Lower leg skin (tissue), 4 donors: ENCODE data around the gene VSIG1. TPM values are rescaled to one million over a fixed set of nuclear protein-coding genes. Genes with fewer than 3 reads are reported as not detected.

Experiments
- DNase-seq, 2 donors: peaks; one replicate each; pipeline ENCODE4 v3.0.0-alpha.2; 2019; ENCODE audit warnings: low spot score in 2 of 2
- H3K4me3 ChIP-seq: fragments of 200-600 bp; sonication (generic); 2 replicates; pipeline ENCODE4 v1.5.1; 2017; ENCODE audit warnings: mild to moderate bottlenecking, low read depth; ENCODE audit not compliant: poor library complexity, severe bottlenecking
- CTCF ChIP-seq, 3 donors: fragments of 450-650 bp; IDR thresholded peaks; one replicate each; pipeline ENCODE4 v1.5.1; 2016; ENCODE audit warnings: antibody characterized with exemption in 3 of 3, mild to moderate bottlenecking in 3 of 3, moderate library complexity in 2 of 3
- POLR2A ChIP-seq, 2 donors: fragments of 450-650 bp; IDR thresholded peaks; one replicate each; pipeline ENCODE4 v1.6.1; 2016 to 2017; ENCODE audit warnings: antibody characterized with exemption in 2 of 2, mild to moderate bottlenecking in 1 of 2, moderate library complexity in 1 of 2
- WGBS, 2 donors: methylation state at CpG; one replicate each; pipeline ENCODE4 v1.1.5; 2018; 5-methylcytosine and 5-hydroxymethylcytosine counted together
- intact Hi-C: fragments of 100-400 bp; cut with DNase I; formaldehyde crosslinking; loops from one replicate; pipeline ENCODE4 v1.15.0; 2023; ENCODE audit warnings: low total_unique reads
- total RNA-seq, 4 donors: library from RNA; depleted of rRNA; stranded (reverse); fragments of >200 nt; gene quantifications; one replicate each; pipeline ENCODE4 v1.1.0, GENCODE V29; 2016

The VSIG1 gene
- total RNA-seq, 4 donors from 2014 or later: 1.2 to 1.6 TPM; not detected in 2

DNA sequence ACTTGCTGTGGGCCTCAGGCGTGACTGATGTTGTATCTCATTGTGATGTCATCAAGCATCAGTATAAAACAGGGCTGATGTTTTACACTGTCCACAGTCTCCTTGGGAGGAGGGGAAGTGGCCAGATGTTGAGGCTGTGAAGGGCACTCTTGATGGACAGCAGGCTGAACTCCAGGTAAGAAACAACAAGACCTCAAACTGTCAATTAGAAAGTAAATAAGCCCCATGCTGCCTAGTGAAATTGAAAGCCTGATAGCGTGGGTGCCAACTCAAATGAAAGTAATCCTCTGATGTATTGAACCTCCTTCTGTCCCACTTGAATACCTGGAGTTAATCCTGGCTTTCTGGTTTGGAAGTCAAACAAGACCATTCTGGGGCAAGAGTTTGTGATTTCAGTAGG, 19.7 kb downstream of the VSIG1 start:
- intact Hi-C loops: no loop called here
- DNase-seq: no peak
- WGBS, 2 donors: 74 to 97% methylated on average over 2 of the region's 2 CpGs
- no peak overlapping the region for H3K4me3 ChIP-seq
- no peak for TF ChIP-seq CTCF (IDR thresholded peaks at IDR 0.05)
- no peak for TF ChIP-seq POLR2A (IDR thresholded peaks at IDR 0.05)

DNA sequence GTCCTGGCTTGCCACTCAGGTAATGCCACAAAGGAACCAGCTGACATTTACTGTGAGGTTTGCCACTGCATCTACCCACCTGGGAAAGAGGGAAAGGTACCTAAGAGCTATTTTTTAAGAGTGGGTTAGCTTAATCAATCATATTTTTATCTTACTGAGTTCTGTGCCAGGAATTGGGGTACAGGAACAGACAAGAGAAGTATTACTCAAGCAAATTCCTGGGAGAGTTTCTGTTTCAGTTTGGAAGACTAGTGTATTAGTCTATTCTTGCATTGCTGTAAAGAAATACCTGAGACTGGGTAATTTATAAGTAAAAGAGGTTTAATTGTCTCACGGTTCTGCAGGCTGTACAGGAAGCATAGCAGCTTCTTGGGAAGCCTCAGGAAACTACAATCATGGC, 23.3 kb downstream of the VSIG1 start:
- intact Hi-C loops: no loop called here
- TF ChIP-seq CTCF (IDR thresholded peaks at IDR 0.05) (no peak), POLR2A (IDR thresholded peaks at IDR 0.05) (no peak)
- WGBS, 2 donors: 21 to 29% methylated on average over 1 of the region's 1 CpG
- H3K4me3 ChIP-seq: no peak overlapping the region
- DNase-seq: no peak

- 33 to 34% methylated on average over 4 of the region's 4 CpGs for WGBS, 2 donors
- DNase-seq: no peak
- intact Hi-C loops: no loop called here
- TF ChIP-seq POLR2A (IDR thresholded peaks at IDR 0.05) (no peak), CTCF (IDR thresholded peaks at IDR 0.05) (no peak)
- no peak overlapping the region for H3K4me3 ChIP-seq
These were observed 26.0 kb downstream of the VSIG1 start for GRCh38 chrX:108070891-108071290.

DNA sequence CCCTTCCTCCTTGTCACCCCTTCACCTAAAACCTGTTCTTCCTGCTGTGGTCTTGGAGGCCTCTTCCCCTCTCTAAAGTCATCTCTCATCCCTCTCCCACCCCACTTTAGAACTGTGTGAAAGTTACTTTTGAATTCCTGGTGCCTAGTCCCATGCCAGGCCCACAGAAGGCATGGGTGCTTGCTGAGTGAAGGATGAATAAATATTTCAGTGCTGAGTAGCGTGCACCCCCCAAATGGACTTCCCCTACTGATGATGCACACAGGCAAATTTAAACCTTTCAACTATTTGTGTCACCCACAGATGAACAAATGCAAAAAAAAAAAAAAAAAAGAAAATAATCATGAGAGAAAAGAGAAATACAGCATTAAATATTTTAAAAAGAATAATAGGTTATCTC, 26.7 kb downstream of the VSIG1 start:
- intact Hi-C loops: no loop called here
- TF ChIP-seq POLR2A (IDR thresholded peaks at IDR 0.05): no peak
- TF ChIP-seq CTCF (IDR thresholded peaks at IDR 0.05): no peak
- DNase-seq: no peak
- WGBS, 2 donors: 70 to 78% methylated on average over 1 of the region's 1 CpG
- H3K4me3 ChIP-seq: no peak overlapping the region

DNA sequence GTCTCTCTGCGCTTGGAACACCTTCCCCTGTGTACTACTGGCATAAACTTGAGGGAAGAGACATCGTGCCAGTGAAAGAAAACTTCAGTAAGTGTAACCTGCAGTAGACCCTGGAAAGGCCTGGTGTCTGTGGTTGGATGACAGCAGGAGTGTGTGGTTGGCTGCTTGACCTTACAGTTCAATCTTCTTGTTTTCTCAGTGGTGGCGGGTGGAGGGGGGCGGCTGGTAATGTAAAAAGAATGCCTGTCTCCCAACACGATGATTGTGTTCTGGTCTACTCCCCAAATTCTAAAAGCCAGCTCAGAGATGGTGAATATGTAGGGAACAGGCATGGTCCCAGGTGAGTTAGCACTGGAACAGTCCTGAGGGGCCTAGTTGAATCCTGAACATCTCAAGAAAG, 27.9 kb downstream of the VSIG1 start:
- no peak for DNase-seq
- H3K4me3 ChIP-seq: no peak overlapping the region
- TF ChIP-seq POLR2A (IDR thresholded peaks at IDR 0.05) (no peak), CTCF (IDR thresholded peaks at IDR 0.05) (no peak)
- intact Hi-C loops: no loop called here
- 83 to 88% methylated on average over 5 of the region's 5 CpGs for WGBS, 2 donors

DNA sequence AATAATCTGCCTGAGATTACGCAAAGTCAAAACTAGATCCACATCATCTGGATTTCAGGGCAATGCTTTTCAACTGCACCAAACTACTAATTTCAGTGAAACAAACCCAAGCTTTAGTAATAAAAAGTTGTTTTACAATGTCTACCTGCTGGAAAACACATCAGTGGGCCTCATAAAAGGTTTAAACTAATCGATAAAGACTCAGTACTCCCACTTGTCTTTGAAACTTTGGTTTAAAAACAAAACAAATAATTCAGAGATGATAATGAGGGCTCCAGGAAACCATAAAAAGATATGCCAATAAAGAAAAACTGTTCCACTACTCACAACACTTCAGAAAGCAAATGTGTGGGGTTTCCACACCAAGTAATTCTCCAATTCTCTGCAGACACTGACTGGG, 36.2 kb downstream of the VSIG1 start:
- TF ChIP-seq CTCF (IDR thresholded peaks at IDR 0.05) (no peak), POLR2A (IDR thresholded peaks at IDR 0.05) (no peak)
- H3K4me3 ChIP-seq: no peak overlapping the region
- DNase-seq: no peak
- WGBS, 2 donors: 79 to 95% methylated on average over 2 of the region's 2 CpGs
- intact Hi-C loops: no loop called here
